WI38 (cell line): ENCODE results near the gene PACS2.

Source experiments
- H3K4me3 ChIP-seq: 2 replicates; pipeline ENCODE4 v1.5.1; 2011; ENCODE audit warnings: low read depth, mild to moderate bottlenecking, control low read depth, low read length
- TF ChIP-seq, protein P1 (sequence below): IDR thresholded peaks from 2 replicates; pipeline ENCODE4 v1.5.1; 2012; ENCODE audit warnings: low read depth, mild to moderate bottlenecking, control low read depth, low read length

The PACS2 gene

DNA sequence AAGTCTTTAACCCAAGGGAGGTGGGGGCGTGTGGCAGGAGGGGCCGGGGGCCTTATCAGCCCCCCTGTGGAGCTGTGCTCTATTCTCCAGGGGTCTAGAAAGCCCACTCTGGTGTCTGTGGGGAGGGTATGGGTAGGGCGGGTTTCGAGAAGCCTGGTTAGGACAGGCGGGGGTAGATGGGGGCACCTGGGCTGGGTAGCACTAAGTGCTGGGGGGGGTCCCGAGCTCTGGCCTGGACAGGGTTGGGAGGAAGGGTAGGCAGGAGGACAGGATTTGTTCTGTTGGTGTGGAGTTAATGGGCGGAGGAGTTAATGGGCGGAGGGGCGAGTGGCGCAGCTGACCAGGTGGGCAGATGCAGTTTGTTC, 2.0 kb downstream of the PACS2 start:
- no peak overlapping the region for H3K4me3 ChIP-seq
- TF ChIP-seq, protein P1, sequence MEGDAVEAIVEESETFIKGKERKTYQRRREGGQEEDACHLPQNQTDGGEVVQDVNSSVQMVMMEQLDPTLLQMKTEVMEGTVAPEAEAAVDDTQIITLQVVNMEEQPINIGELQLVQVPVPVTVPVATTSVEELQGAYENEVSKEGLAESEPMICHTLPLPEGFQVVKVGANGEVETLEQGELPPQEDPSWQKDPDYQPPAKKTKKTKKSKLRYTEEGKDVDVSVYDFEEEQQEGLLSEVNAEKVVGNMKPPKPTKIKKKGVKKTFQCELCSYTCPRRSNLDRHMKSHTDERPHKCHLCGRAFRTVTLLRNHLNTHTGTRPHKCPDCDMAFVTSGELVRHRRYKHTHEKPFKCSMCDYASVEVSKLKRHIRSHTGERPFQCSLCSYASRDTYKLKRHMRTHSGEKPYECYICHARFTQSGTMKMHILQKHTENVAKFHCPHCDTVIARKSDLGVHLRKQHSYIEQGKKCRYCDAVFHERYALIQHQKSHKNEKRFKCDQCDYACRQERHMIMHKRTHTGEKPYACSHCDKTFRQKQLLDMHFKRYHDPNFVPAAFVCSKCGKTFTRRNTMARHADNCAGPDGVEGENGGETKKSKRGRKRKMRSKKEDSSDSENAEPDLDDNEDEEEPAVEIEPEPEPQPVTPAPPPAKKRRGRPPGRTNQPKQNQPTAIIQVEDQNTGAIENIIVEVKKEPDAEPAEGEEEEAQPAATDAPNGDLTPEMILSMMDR = no peak

DNA sequence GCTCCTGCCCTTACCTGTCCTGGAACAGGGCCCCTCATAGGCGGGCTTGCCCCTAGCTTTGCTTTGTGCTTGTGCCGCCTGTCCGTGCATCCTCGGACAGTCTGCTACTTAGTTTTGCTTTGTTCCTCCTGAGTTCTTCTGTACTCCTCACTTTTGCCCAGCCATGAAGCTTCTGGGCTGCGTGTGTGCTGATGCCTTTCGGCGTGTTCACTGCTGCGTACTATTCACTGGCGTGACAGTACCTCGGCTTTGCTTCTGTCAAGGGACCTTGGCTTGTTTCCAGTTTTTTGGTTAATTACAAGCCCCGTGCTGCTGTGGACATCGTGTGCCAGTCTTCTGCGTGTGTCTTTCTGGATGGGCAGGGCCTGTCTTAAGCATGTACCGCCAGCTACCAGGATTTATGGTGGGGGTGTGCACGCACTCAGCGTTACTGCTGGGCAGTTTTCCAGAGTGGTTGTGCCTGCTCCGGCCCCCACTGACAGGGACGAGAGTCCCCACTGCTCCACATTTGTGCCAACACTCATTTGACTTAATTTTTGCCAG, 2.5 kb downstream of the PACS2 start:
- H3K4me3 ChIP-seq = no peak overlapping the region
- TF ChIP-seq, protein P1 = no peak

- H3K4me3 ChIP-seq = no peak overlapping the region
- TF ChIP-seq, protein P1 = no peak
Observed at GRCh38 chr14:105317546-105317945, 3.0 kb downstream of the PACS2 start.

GRCh38 chr14:105322791-105323556, 8.4 kb downstream of the PACS2 start:
- no peak overlapping the region for H3K4me3 ChIP-seq
- TF ChIP-seq, protein P1 = no peak

GRCh38 chr14:105323663-105324062, 9.1 kb downstream of the PACS2 start:
- H3K4me3 ChIP-seq = no peak overlapping the region
- TF ChIP-seq, protein P1 = no peak

- no peak overlapping the region for H3K4me3 ChIP-seq
- TF ChIP-seq, protein P1 = no peak
Observed at GRCh38 chr14:105324080-105324778, 9.7 kb downstream of the PACS2 start.

DNA sequence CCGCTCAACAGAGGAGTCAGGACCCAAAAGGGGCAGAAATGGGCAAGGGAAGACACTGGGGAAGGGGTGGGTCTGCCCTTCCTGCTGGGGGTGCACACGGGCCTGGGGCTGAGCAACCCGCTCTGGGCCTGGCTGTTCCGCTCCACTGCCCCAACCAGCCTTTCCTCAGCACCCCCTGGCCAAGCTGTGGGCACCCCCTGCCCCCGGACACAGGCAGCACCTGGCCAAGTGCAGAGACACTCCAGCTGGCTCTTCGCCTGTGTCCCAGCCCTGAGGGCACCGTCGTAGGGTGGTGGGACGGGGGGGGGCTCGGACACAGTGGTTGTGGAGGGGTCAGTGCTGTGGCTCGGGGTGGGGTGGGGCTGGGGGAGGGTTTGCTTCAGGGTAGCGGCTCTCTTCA, 10.3 kb downstream of the PACS2 start:
- no peak overlapping the region for H3K4me3 ChIP-seq
- TF ChIP-seq, protein P1 = no peak
